Gastrocnemius medialis (tissue), 4 donors: ENCODE data around the gene TOMM40L.

Experiments
- CTCF ChIP-seq, 5 experiments: fragments of 450-650 bp in 3 of 5; fragments of 200-600 bp in 2 of 5; sonication (generic) in 2 of 5; IDR thresholded peaks in 4 of 5; conservative IDR thresholded peaks in 1 of 5; 1 replicate in 4 of 5; 2 replicates in 1 of 5; pipeline ENCODE4 v1.5.1; 2016 to 2019; ENCODE audit warnings: antibody characterized with exemption in 5 of 5, mild to moderate bottlenecking in 3 of 5, moderate library complexity in 3 of 5
- POLR2A ChIP-seq, 2 donors: fragments of 450-650 bp; IDR thresholded peaks; one replicate each; pipeline ENCODE4 v1.6.1; 2017; ENCODE audit warnings: antibody characterized with exemption in 2 of 2, mild to moderate bottlenecking in 2 of 2, moderate library complexity in 2 of 2

GRCh38 chr1:161259765-161260164 lies 33.9 kb downstream of the TOMM40L start:
- TF ChIP-seq CTCF (IDR thresholded peaks at IDR 0.05 in 4 of 5, conservative IDR thresholded peaks at IDR 0.05 in 1 of 5) (no peak), POLR2A (IDR thresholded peaks at IDR 0.05) (no peak)
